Lower leg skin (tissue), 3 donors: ENCODE measurements around the gene YY1.

Experiments used
- CTCF ChIP-seq, 3 donors: fragments of 450-650 bp; IDR thresholded peaks; one replicate each; pipeline ENCODE4 v1.5.1; 2016; ENCODE audit warnings: antibody characterized with exemption in 3 of 3, mild to moderate bottlenecking in 3 of 3, moderate library complexity in 2 of 3
- POLR2A ChIP-seq, 2 donors: fragments of 450-650 bp; IDR thresholded peaks; one replicate each; pipeline ENCODE4 v1.6.1; 2016 to 2017; ENCODE audit warnings: antibody characterized with exemption in 2 of 2, mild to moderate bottlenecking in 1 of 2, moderate library complexity in 1 of 2

GRCh38 chr14:100312877-100313400 lies 74.0 kb downstream of the YY1 start:
- TF ChIP-seq POLR2A (IDR thresholded peaks at IDR 0.05) (no peak), CTCF (IDR thresholded peaks at IDR 0.05) (no peak)
